HT1080 (cell line): ENCODE data around the gene DNMT3L. TPM values are rescaled to one million over a fixed set of nuclear protein-coding genes. Genes with fewer than 3 reads are reported as not detected.
"Not testable (repeated sequence)": the region's sequence is repeated elsewhere in the genome, so short reads cannot be mapped to it uniquely, and the experiment has no call there.

ENCODE experiments used
- DNase-seq: peaks from one replicate; pipeline ENCODE4 v3.0.0-alpha.2; 2015; ENCODE audit warnings: low read depth
- small RNA-seq: library from RNA; depleted of rRNA; stranded (forward); fragments of <200 nt; gene quantifications from one replicate; pipeline ENCODE3, GENCODE V24; 2014
- total RNA-seq: library from RNA; depleted of rRNA; stranded (reverse); fragments of >200 nt; shearing (Covaris generic); gene quantifications from 2 replicates; pipeline ENCODE4 v1.2.3, GENCODE V29; 2014; rRNA removed

Gene DNMT3L
- total RNA-seq, 1 experiment from 2014 or later, result not detected

- peak; percentile 0 for DNase-seq
Observed at GRCh38 chr21:44199448-44199847, 62.2 kb downstream of the DNMT3L start.

- DNase-seq, result not testable (repeated sequence)
Observed at GRCh38 chr21:44197156-44197516, 64.6 kb downstream of the DNMT3L start.

Small RNA genes within 50 kb of the gene (small RNA-seq; reads per million reads assigned to genes)
- gene AP001059.3, result not detected

Other genes with a start within 250 kb of the DNMT3L start
- 37.6 and 40.9 TPM in 2 replicates for gene TRAPPC10, start 249.6 kb downstream of the DNMT3L start, total RNA-seq
- 7.7 and 32.0 TPM in 2 replicates for gene PWP2, start 154.5 kb downstream of the DNMT3L start, total RNA-seq
- 5.0 and 9.2 TPM in 2 replicates for gene GATD3, start 128.2 kb downstream of the DNMT3L start, total RNA-seq
- 0.03 and 0.37 TPM in 2 replicates for gene ICOSLG, start 21.0 kb downstream of the DNMT3L start, total RNA-seq
- gene AIRE, start 24.0 kb upstream of the DNMT3L start, total RNA-seq, result not detected in 2 replicates
- gene PFKL, start 38.2 kb upstream of the DNMT3L start, total RNA-seq, result 60.1 and 70.6 TPM in 2 replicates
- gene CFAP410, start 77.5 kb upstream of the DNMT3L start, total RNA-seq, result 4.2 and 4.5 TPM in 2 replicates
- gene TRPM2, start 91.7 kb upstream of the DNMT3L start, total RNA-seq, result 0.40 and 1.4 TPM in 2 replicates
- gene LRRC3, start 193.6 kb upstream of the DNMT3L start, total RNA-seq, result 0.07 TPM in 1 of 2 replicates, not detected in the other